HG03521 (cell line): ENCODE data around the gene MRPL58.
A peak's percentile ranks its signal among the peaks of the same experiment; 100 is the strongest.
"Not testable (repeated sequence)": the region's sequence is repeated elsewhere in the genome, so short reads cannot be mapped to it uniquely, and the experiment has no call there.

Source experiments
- ATAC-seq: cut with Tn5 transposase; IDR thresholded peaks from one replicate; pipeline ENCODE4 v1.9.1; 2021; ENCODE audit warnings: mild to moderate bottlenecking, moderate library complexity; ENCODE audit not compliant: unreplicated experiment

The MRPL58 gene

GRCh38 chr17:75012096-75012345 lies 449 bp upstream of the MRPL58 start:
- ATAC-seq = no peak

- no peak for ATAC-seq
These were observed 656 bp downstream of the MRPL58 start for GRCh38 chr17:75013092-75013559.

- no peak for ATAC-seq
These were observed 6.7 kb downstream of the MRPL58 start for GRCh38 chr17:75019146-75019545.

GRCh38 chr17:75019710-75020109 lies 7.2 kb downstream of the MRPL58 start:
- ATAC-seq = no peak

- no peak for ATAC-seq
These were observed 8.1 kb downstream of the MRPL58 start for GRCh38 chr17:75020331-75021110.

GRCh38 chr17:75024686-75025397 lies 12.4 kb downstream of the MRPL58 start:
- no peak for ATAC-seq

GRCh38 chr17:75025398-75025734 lies 12.9 kb downstream of the MRPL58 start:
- not testable (repeated sequence) for ATAC-seq

- ATAC-seq = not testable (repeated sequence)
These were observed 14.2 kb downstream of the MRPL58 start for GRCh38 chr17:75026650-75027049.

- ATAC-seq = no peak
These were observed 17.7 kb downstream of the MRPL58 start for GRCh38 chr17:75030161-75030560.

GRCh38 chr17:75031972-75032719 lies 19.7 kb downstream of the MRPL58 start:
- ATAC-seq = no peak

GRCh38 chr17:75032720-75033280 lies 20.3 kb downstream of the MRPL58 start:
- ATAC-seq = no peak

- ATAC-seq = peak; percentile 31
These were observed 21.1 kb downstream of the MRPL58 start for GRCh38 chr17:75033346-75034235.

- peak; percentile 58 for ATAC-seq
These were observed 21.9 kb downstream of the MRPL58 start for GRCh38 chr17:75034236-75034908.

GRCh38 chr17:75036643-75037268 lies 24.3 kb downstream of the MRPL58 start:
- no peak for ATAC-seq

- ATAC-seq = no peak
These were observed 26.8 kb downstream of the MRPL58 start for GRCh38 chr17:75039238-75039637.

GRCh38 chr17:75041656-75042280 lies 29.3 kb downstream of the MRPL58 start:
- no peak for ATAC-seq

GRCh38 chr17:75043789-75044188 lies 31.3 kb downstream of the MRPL58 start:
- not testable (repeated sequence) for ATAC-seq

- ATAC-seq = no peak
These were observed 32.2 kb downstream of the MRPL58 start for GRCh38 chr17:75044716-75045115.

- ATAC-seq = not testable (repeated sequence)
These were observed 33.5 kb downstream of the MRPL58 start for GRCh38 chr17:75045946-75046406.
